H9 (cell line): ENCODE measurements around the gene COLQ. TPM values are rescaled to one million over a fixed set of nuclear protein-coding genes. Genes with fewer than 3 reads are reported as not detected.

ENCODE experiments used
- DNase-seq: peaks from one replicate; pipeline ENCODE4 v3.0.0-alpha.2; 2017
- H2AFZ ChIP-seq: one replicate; pipeline ENCODE4 v1.6.1; 2013; ENCODE audit warnings: mild to moderate bottlenecking, low read length, control low read depth, moderate library complexity
- H2AK5ac ChIP-seq: 2 replicates; pipeline ENCODE4 v1.6.1; 2013; ENCODE audit warnings: low read length, control low read depth, mixed read lengths; ENCODE audit not compliant: insufficient read length
- H2BK120ac ChIP-seq: one replicate; pipeline ENCODE4 v1.6.1; 2013; ENCODE audit warnings: low read depth, mild to moderate bottlenecking, low read length, control low read depth, inconsistent platforms; ENCODE audit not compliant: poor library complexity, severe bottlenecking
- H2BK12ac ChIP-seq: 2 replicates; pipeline ENCODE4 v1.6.1; 2013; ENCODE audit warnings: low read length, control low read depth, mixed read lengths, low read depth; ENCODE audit not compliant: insufficient read length
- H2BK15ac ChIP-seq: 2 replicates; pipeline ENCODE4 v1.6.1; 2013; ENCODE audit warnings: low read depth, low read length, control low read depth
- H2BK20ac ChIP-seq: one replicate; pipeline ENCODE4 v1.6.1; 2013; ENCODE audit warnings: low read depth, mild to moderate bottlenecking, low read length, control low read depth, inconsistent platforms; ENCODE audit not compliant: poor library complexity, severe bottlenecking
- H2BK5ac ChIP-seq: 2 replicates; pipeline ENCODE4 v1.6.1; 2013; ENCODE audit warnings: low read length, control low read depth, mixed read lengths; ENCODE audit not compliant: insufficient read length
- H3K14ac ChIP-seq: 2 replicates; pipeline ENCODE4 v1.6.1; 2013; ENCODE audit warnings: low read length, control low read depth; ENCODE audit not compliant: insufficient read depth
- H3K18ac ChIP-seq: 2 replicates; pipeline ENCODE4 v1.6.1; 2013; ENCODE audit warnings: low read depth, mild to moderate bottlenecking, mixed read lengths, low read length, control low read depth; ENCODE audit not compliant: insufficient read length
- H3K23ac ChIP-seq: 2 replicates; pipeline ENCODE4 v1.6.1; 2013; ENCODE audit warnings: low read length, control low read depth, mixed read lengths, low read depth; ENCODE audit not compliant: insufficient read length
- H3K23me2 ChIP-seq: 2 replicates; pipeline ENCODE4 v1.6.1; 2013; ENCODE audit warnings: low read depth, mild to moderate bottlenecking, mixed read lengths, low read length, control low read depth; ENCODE audit not compliant: insufficient read length, poor library complexity, severe bottlenecking
- H3K27ac ChIP-seq: 2 replicates; pipeline ENCODE4 v1.5.1; 2013; ENCODE audit warnings: low read length, control low read depth, mixed read lengths, low read depth; ENCODE audit not compliant: insufficient read length
- H3K27me3 ChIP-seq: 2 replicates; pipeline ENCODE4 v1.6.1; 2013; ENCODE audit warnings: low read length, control low read depth, inconsistent platforms; ENCODE audit not compliant: insufficient read depth
- H3K4ac ChIP-seq: 2 replicates; pipeline ENCODE4 v1.6.1; 2013; ENCODE audit warnings: low read depth, mild to moderate bottlenecking, control low read depth, inconsistent platforms, low read length, moderate library complexity
- H3K4me1 ChIP-seq: 2 replicates; pipeline ENCODE4 v1.6.1; 2013; ENCODE audit warnings: low read length, control low read depth, inconsistent platforms; ENCODE audit not compliant: insufficient read depth
- H3K4me2 ChIP-seq: 2 replicates; pipeline ENCODE4 v1.6.1; 2013; ENCODE audit warnings: low read length, control low read depth, mixed read lengths; ENCODE audit not compliant: insufficient read length, insufficient read depth
- H3K56ac ChIP-seq: 2 replicates; pipeline ENCODE4 v1.6.1; 2013; ENCODE audit warnings: low read depth, mild to moderate bottlenecking, mixed read lengths, low read length, control low read depth; ENCODE audit not compliant: insufficient read length
- H3K79me1 ChIP-seq: 2 replicates; pipeline ENCODE4 v1.6.1; 2013; ENCODE audit warnings: low read depth, mild to moderate bottlenecking, moderate library complexity, low read length, control low read depth, inconsistent platforms; ENCODE audit not compliant: insufficient read depth, poor library complexity, severe bottlenecking
- H3K79me2 ChIP-seq: 2 replicates; pipeline ENCODE4 v1.6.1; 2013; ENCODE audit warnings: low read length, control low read depth, inconsistent platforms; ENCODE audit not compliant: insufficient read depth
- H3K9ac ChIP-seq: 2 replicates; pipeline ENCODE4 v1.6.1; 2013; ENCODE audit warnings: low read length, control low read depth, mixed read lengths; ENCODE audit not compliant: insufficient read length; ENCODE audit errors: extremely low read depth
- H3K9me3 ChIP-seq: one replicate; pipeline ENCODE4 v1.6.1; 2013; ENCODE audit warnings: low read depth, low read length, inconsistent platforms; ENCODE audit not compliant: control insufficient read depth
- H3T11ph ChIP-seq: one replicate; pipeline ENCODE4 v1.6.1; 2013; ENCODE audit warnings: mild to moderate bottlenecking, low read length, control low read depth, inconsistent platforms
- H4K20me1 ChIP-seq: one replicate; pipeline ENCODE4 v1.6.1; 2013; ENCODE audit not compliant: control insufficient read depth, insufficient read length, insufficient read depth
- H4K5ac ChIP-seq: 2 replicates; pipeline ENCODE4 v1.6.1; 2013; ENCODE audit warnings: low read depth, mild to moderate bottlenecking, mixed read lengths, low read length, control low read depth; ENCODE audit not compliant: insufficient read length
- H4K8ac ChIP-seq: replicated peaks from 2 replicates; pipeline ENCODE4 v1.6.1; 2013; ENCODE audit warnings: low read length, control low read depth, mixed read lengths, low read depth; ENCODE audit not compliant: insufficient read length
- H4K91ac ChIP-seq: 2 replicates; pipeline ENCODE4 v1.6.1; 2013; ENCODE audit warnings: low read depth, mild to moderate bottlenecking, moderate library complexity, mixed read lengths, low read length, control low read depth; ENCODE audit not compliant: insufficient read length
- H3K27ac Mint-ChIP-seq, 3 experiments: 2 replicates in 2 of 3; 3 replicates in 1 of 3; pipeline ENCODE4 v1.8.0; 2020 to 2021; ENCODE audit warnings: mixed read lengths in 3 of 3, mild to moderate bottlenecking in 1 of 3, moderate library complexity in 1 of 3
- H3K27me3 Mint-ChIP-seq: 2 replicates; pipeline ENCODE4 v1.8.0; 2021; ENCODE audit warnings: low read depth, mild to moderate bottlenecking, moderate library complexity, mixed read lengths
- H3K36me3 Mint-ChIP-seq, 3 experiments: 2 replicates in 2 of 3; 3 replicates in 1 of 3; pipeline ENCODE4 v1.8.0; 2020 to 2021; ENCODE audit warnings: low read depth in 3 of 3, mixed read lengths in 3 of 3; ENCODE audit not compliant: insufficient read depth in 1 of 3
- H3K4me1 Mint-ChIP-seq, 2 experiments: 2 replicates each; pipeline ENCODE4 v1.8.0; 2020; ENCODE audit warnings: mixed read lengths in 2 of 2
- H3K4me3 Mint-ChIP-seq, 2 experiments: 2 replicates in 1 of 2; 3 replicates in 1 of 2; pipeline ENCODE4 v1.8.0; 2020 to 2021; ENCODE audit warnings: mild to moderate bottlenecking in 2 of 2, mixed read lengths in 2 of 2, moderate library complexity in 1 of 2
- H3K9me3 Mint-ChIP-seq, 2 experiments: 2 replicates in 1 of 2; 3 replicates in 1 of 2; pipeline ENCODE4 v1.8.0; 2020; ENCODE audit warnings: mild to moderate bottlenecking in 2 of 2, mixed read lengths in 2 of 2, moderate library complexity in 1 of 2
- WGBS: extraction: QIAGEN DNeasy Blood & Tissue Kit; methylation state at CpG from one replicate; pipeline ENCODE4 v1.1.7; 2013; ENCODE audit warnings: missing lambda C conversion rate, low lambda C conversion rate, mixed read lengths; ENCODE audit not compliant: insufficient read length; ENCODE audit errors: extremely low coverage; 5-methylcytosine and 5-hydroxymethylcytosine counted together
- total RNA-seq: library from RNA; stranded (reverse); gene quantifications from 2 replicates; pipeline ENCODE4 v1.2.1, GENCODE V29; 2021
- TF ChIP-seq, protein P1 (sequence below): fragments of 200-600 bp; sonication (generic); conservative IDR thresholded peaks from 3 replicates; pipeline ENCODE4 v1.8.0; 2021; ENCODE audit warnings: antibody characterized with exemption, mild to moderate bottlenecking

COLQ gene
- total RNA-seq, 1 experiment from 2014 or later = 0.61 TPM

DNA sequence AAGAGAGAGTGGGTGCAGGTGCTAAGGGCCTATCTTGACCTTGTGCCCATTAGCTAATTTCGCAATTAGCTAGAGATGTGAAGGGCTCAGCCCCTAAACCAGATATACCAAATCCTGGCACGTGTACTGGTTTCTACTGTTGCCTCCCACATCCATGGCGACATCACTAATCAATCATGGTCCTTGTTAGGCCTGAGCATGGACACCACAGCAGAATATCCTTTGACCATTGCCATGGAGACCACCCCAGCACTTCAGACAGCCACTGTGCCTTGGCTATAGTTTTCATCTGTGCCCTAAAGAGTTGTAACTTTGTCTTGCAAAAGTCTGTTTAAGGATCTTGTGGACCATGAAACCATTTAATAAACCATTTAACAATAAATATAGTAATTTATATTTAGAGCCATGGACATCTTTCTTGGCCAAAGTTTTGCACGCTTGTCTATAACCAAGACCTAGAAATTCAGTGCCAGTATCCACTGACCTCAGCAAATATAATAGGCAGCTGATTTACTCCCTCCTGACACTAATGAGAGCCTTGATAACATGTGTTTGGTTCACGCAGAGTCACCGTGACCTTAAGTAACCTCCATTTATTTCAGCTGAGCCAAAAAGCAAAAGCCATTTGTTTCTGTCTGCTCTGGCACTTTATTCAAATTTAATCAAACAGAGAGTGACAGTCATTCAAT lies 43.4 kb downstream of the COLQ start:
- no CpG with 5 or more reads among the region's 6 CpGs for WGBS
- H3K9me3 Mint-ChIP-seq = peaks cover 0 to 4% of the 10 kb centered on the region in 2 experiments; a peak in 1 of 5 replicates

More for the DNA sequence above, 43.4 kb downstream of the COLQ start:
- Histone ChIP-seq H4K5ac (no peak overlapping the region), H2AFZ (no peak overlapping the region), H3K4me1 (no peaks in the 10 kb centered on the region), H3K9me3 (no peaks in the 10 kb centered on the region), H3K79me1 (no peaks in the 10 kb centered on the region), H3K56ac (no peak overlapping the region), H4K20me1 (no peaks in the 10 kb centered on the region), H4K91ac (no peak overlapping the region), H3K79me2 (no peaks in the 10 kb centered on the region), H3K14ac (no peak overlapping the region), H3K18ac (no peak overlapping the region), H3K23me2 (no peaks in the 10 kb centered on the region), H3K4me2 (no peak overlapping the region), H3K23ac (no peak overlapping the region), H2BK5ac (no peak overlapping the region), H2BK12ac (no peak overlapping the region), H3K27me3 (no peaks in the 10 kb centered on the region), H3K27ac (no peak overlapping the region), H4K8ac (no peak overlapping the region), H2AK5ac (no peak overlapping the region), H3T11ph (no peak overlapping the region), H2BK20ac (no peak overlapping the region), H2BK15ac (no peak overlapping the region), H2BK120ac (no peak overlapping the region), H3K4ac (no peak overlapping the region), H3K9ac (no peak overlapping the region)
- H3K27me3 Mint-ChIP-seq = peaks cover 14% of the 10 kb centered on the region
- TF ChIP-seq, protein P1, sequence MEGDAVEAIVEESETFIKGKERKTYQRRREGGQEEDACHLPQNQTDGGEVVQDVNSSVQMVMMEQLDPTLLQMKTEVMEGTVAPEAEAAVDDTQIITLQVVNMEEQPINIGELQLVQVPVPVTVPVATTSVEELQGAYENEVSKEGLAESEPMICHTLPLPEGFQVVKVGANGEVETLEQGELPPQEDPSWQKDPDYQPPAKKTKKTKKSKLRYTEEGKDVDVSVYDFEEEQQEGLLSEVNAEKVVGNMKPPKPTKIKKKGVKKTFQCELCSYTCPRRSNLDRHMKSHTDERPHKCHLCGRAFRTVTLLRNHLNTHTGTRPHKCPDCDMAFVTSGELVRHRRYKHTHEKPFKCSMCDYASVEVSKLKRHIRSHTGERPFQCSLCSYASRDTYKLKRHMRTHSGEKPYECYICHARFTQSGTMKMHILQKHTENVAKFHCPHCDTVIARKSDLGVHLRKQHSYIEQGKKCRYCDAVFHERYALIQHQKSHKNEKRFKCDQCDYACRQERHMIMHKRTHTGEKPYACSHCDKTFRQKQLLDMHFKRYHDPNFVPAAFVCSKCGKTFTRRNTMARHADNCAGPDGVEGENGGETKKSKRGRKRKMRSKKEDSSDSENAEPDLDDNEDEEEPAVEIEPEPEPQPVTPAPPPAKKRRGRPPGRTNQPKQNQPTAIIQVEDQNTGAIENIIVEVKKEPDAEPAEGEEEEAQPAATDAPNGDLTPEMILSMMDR = no peak
- no peak overlapping the region for H3K27ac Mint-ChIP-seq
- peaks cover 7% of the 10 kb centered on the region in 2 experiments for H3K4me1 Mint-ChIP-seq
- H3K36me3 Mint-ChIP-seq = no peaks in the 10 kb centered on the region
- H3K4me3 Mint-ChIP-seq = no peak overlapping the region
- no peak for DNase-seq
